Breast epithelium (tissue), 4 donors: ENCODE results near the gene C19orf12. TPM values are rescaled to one million over a fixed set of nuclear protein-coding genes. Genes with fewer than 3 reads are reported as not detected.

Experiments used
- DNase-seq, 2 donors: peaks; one replicate each; pipeline ENCODE4 v3.0.0-alpha.2; 2019; ENCODE audit warnings: low spot score in 2 of 2
- H3K27ac ChIP-seq, 2 donors: fragments of 200-600 bp; sonication (generic) in 1 of 2; one replicate each; pipeline ENCODE4 v1.5.1; 2016 to 2019; ENCODE audit warnings: mild to moderate bottlenecking in 1 of 2
- H3K27me3 ChIP-seq, 2 donors: fragments of 200-600 bp; sonication (generic) in 1 of 2; one replicate each; pipeline versions ENCODE4 v1.5.1 to v1.6.0; 2017 to 2019; ENCODE audit warnings: control low read depth in 1 of 2, mild to moderate bottlenecking in 1 of 2
- H3K36me3 ChIP-seq: fragments of 200-600 bp; one replicate; pipeline ENCODE4 v1.5.1; 2019
- H3K4me1 ChIP-seq, 2 donors: fragments of 200-600 bp; sonication (generic); one replicate each; pipeline ENCODE4 v1.5.1; 2016 to 2019; ENCODE audit warnings: control low read depth in 1 of 2
- H3K4me3 ChIP-seq, 3 donors: fragments of 200-600 bp; sonication (generic); 1 replicate in 2 of 3; 2 replicates in 1 of 3; pipeline ENCODE4 v1.5.1; 2016 to 2019; ENCODE audit warnings: mild to moderate bottlenecking in 3 of 3, moderate library complexity in 2 of 3
- H3K9me3 ChIP-seq, 2 donors: fragments of 200-600 bp; sonication (generic) in 1 of 2; one replicate each; pipeline ENCODE4 v1.5.1; 2016 to 2019; ENCODE audit warnings: control low read depth in 1 of 2
- POLR2A ChIP-seq: fragments of 450-650 bp; IDR thresholded peaks from one replicate; pipeline ENCODE4 v1.6.1; 2016; ENCODE audit warnings: antibody characterized with exemption, mild to moderate bottlenecking, moderate library complexity
- POLR2AphosphoS5 ChIP-seq, 3 donors: sonication (generic); formaldehyde crosslinking; IDR thresholded peaks; one replicate each; pipeline ENCODE4 v1.6.1; 2017; ENCODE audit warnings: antibody characterized with exemption in 3 of 3
- intact Hi-C: fragments of 100-400 bp; cut with DNase I; formaldehyde crosslinking; loops from one replicate; pipeline ENCODE4 v1.15.1; 2023; ENCODE audit warnings: low total_unique reads
- total RNA-seq, 3 donors: library from RNA; depleted of rRNA; stranded (reverse); fragments of >200 nt; gene quantifications; one replicate each; pipeline ENCODE4 v1.1.0, GENCODE V29; 2016
- TF ChIP-seq, protein P1 (sequence below), 3 donors: fragments of 450-650 bp; IDR thresholded peaks; one replicate each; pipeline ENCODE4 v1.5.1; 2016 to 2017; ENCODE audit warnings: antibody characterized with exemption in 3 of 3, mild to moderate bottlenecking in 3 of 3, moderate library complexity in 3 of 3

C19orf12 gene
- total RNA-seq, 3 donors from 2014 or later, result 42.7 to 230 (median 53.7) TPM

DNA sequence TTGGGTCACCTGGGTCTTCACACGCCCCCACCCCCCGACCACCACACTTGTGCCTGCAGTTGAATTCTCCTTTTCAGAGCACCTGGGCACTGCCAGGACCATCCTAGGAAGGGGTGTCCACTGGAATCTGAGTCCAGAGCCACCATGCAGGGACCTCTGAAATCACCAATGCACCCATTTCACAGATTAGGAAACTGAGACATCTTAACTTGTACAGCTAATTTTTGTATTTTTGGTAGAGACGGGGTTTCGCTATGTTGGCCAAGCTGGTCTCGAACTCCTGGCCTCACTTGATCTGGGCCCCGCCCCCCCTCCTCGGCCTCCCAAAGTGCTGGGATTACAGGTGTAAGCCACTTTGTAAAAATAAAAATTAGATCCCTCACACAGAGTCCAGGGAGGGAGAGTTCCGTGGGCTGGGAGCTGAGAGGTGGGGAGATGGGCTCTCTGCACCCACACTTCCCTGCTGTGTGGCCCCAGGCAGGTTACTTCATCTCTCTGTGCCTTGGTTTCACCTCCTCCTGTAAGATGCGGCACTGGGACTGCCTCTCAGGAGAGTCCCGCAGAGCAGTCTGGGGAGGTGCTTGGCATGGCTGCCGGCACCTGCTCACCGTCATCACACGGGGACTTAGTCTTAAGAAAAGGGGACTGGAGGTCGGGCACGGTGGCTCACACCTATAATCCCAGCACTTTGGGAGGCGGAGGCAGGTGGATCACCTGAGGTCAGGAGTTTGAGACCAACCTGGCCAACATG lies 45.9 kb upstream of the C19orf12 start:
- peaks cover 0 to 10% of the 10 kb centered on the region in 2 donors for H3K27me3 ChIP-seq
- intact Hi-C loops, result loop anchor here (2.0 to 10.0 kb wide), 2 partner anchors 42 to 114 kb away; no protein-coding TSS in a partner anchor
- H3K36me3 ChIP-seq, result no peaks in the 10 kb centered on the region
- no peak for DNase-seq
- H3K4me1 ChIP-seq, result no peaks in the 10 kb centered on the region
- TF ChIP-seq POLR2AphosphoS5 (IDR thresholded peaks at IDR 0.05) (no peak), POLR2A (no peak)
- TF ChIP-seq, protein P1, sequence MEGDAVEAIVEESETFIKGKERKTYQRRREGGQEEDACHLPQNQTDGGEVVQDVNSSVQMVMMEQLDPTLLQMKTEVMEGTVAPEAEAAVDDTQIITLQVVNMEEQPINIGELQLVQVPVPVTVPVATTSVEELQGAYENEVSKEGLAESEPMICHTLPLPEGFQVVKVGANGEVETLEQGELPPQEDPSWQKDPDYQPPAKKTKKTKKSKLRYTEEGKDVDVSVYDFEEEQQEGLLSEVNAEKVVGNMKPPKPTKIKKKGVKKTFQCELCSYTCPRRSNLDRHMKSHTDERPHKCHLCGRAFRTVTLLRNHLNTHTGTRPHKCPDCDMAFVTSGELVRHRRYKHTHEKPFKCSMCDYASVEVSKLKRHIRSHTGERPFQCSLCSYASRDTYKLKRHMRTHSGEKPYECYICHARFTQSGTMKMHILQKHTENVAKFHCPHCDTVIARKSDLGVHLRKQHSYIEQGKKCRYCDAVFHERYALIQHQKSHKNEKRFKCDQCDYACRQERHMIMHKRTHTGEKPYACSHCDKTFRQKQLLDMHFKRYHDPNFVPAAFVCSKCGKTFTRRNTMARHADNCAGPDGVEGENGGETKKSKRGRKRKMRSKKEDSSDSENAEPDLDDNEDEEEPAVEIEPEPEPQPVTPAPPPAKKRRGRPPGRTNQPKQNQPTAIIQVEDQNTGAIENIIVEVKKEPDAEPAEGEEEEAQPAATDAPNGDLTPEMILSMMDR (IDR thresholded peaks at IDR 0.05), result no peak
- H3K27ac ChIP-seq, result no peak overlapping the region
- no peaks in the 10 kb centered on the region for H3K9me3 ChIP-seq
- H3K4me3 ChIP-seq, result no peak overlapping the region

DNA sequence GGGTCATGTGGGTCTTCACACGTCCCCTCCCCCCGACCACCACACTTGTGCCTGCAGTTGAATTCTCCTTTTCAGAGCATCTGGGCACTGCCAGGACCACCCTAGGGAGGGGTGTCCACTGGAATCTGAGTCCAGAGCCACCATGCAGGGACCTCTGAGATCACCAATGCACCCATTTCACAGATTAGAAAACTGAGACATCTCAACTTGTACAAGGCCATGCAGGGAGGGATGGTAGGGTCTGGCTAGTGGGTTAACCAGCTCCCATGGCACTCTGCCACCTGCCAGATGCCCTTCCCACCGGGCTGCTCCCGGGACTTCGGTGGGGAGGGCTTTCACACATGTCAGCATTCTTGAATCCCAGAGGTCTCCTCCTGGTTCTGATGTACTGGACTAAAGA lies 44.3 kb upstream of the C19orf12 start:
- H3K27me3 ChIP-seq, result peaks cover 0 to 15% of the 10 kb centered on the region in 2 donors
- TF ChIP-seq, protein P1 (IDR thresholded peaks at IDR 0.05), result no peak
- no peak for TF ChIP-seq POLR2AphosphoS5 (IDR thresholded peaks at IDR 0.05)
- no peak for TF ChIP-seq POLR2A
- no peak for DNase-seq
- intact Hi-C loops, result no loop called here
- H3K4me3 ChIP-seq, result no peak overlapping the region
- no peak overlapping the region for H3K27ac ChIP-seq
- H3K9me3 ChIP-seq, result no peaks in the 10 kb centered on the region
- no peaks in the 10 kb centered on the region for H3K36me3 ChIP-seq
- no peaks in the 10 kb centered on the region for H3K4me1 ChIP-seq

DNA sequence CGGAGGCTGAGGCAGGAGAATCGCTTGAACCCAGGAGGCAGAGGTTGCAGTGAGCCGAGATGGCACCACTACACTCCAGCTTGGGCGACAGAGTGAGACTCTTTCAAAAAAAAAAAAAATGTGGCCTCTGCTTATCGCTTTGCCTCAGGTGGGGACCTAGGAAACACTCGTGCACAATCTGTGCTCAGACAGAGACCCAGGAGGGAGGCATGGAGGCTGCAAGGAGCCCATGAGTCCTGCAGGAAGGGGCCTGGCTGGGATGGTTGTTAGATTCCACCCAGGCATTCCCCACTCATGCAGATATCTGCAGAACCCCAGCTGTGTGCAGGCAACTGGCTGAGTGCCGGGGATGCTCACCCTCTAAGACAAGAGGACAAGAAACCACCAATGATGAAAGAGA lies 43.8 kb upstream of the C19orf12 start:
- Histone ChIP-seq H3K4me3 (no peak overlapping the region), H3K36me3 (no peaks in the 10 kb centered on the region), H3K9me3 (no peaks in the 10 kb centered on the region), H3K27ac (no peak overlapping the region), H3K27me3 (peaks cover 0 to 19% of the 10 kb centered on the region in 2 donors), H3K4me1 (no peaks in the 10 kb centered on the region)
- no peak for DNase-seq
- no peak for TF ChIP-seq POLR2AphosphoS5 (IDR thresholded peaks at IDR 0.05)
- TF ChIP-seq POLR2A, result no peak
- TF ChIP-seq, protein P1 (IDR thresholded peaks at IDR 0.05), result no peak
- intact Hi-C loops, result no loop called here

DNA sequence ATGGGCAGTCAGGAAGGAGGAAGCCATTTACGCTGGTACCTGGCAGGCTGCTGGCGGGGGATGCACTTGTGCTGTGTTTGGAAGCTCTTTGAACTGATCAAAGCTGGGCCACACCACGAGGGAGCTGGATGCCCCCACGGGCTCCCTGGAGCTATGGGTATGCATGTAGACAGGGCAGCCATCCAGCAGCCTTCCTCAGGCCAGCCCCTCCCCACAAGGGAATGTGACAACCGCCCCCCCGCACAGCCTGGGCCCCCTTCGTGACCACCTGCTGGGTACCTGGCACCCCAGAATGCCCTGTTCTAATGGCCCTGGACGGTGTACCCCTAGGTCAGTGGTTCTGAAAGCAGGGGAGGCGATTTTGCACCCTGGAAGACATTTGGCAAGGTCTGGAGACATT lies 42.5 kb upstream of the C19orf12 start:
- DNase-seq, result no peak
- TF ChIP-seq, protein P1 (IDR thresholded peaks at IDR 0.05), result no peak
- TF ChIP-seq POLR2AphosphoS5 (IDR thresholded peaks at IDR 0.05) (no peak), POLR2A (no peak)
- no peak overlapping the region for H3K27ac ChIP-seq
- no peaks in the 10 kb centered on the region for H3K36me3 ChIP-seq
- intact Hi-C loops, result no loop called here
- no peak overlapping the region for H3K4me3 ChIP-seq
- H3K9me3 ChIP-seq, result no peaks in the 10 kb centered on the region
- no peaks in the 10 kb centered on the region for H3K4me1 ChIP-seq
- peaks cover 0 to 32% of the 10 kb centered on the region in 2 donors for H3K27me3 ChIP-seq

DNA sequence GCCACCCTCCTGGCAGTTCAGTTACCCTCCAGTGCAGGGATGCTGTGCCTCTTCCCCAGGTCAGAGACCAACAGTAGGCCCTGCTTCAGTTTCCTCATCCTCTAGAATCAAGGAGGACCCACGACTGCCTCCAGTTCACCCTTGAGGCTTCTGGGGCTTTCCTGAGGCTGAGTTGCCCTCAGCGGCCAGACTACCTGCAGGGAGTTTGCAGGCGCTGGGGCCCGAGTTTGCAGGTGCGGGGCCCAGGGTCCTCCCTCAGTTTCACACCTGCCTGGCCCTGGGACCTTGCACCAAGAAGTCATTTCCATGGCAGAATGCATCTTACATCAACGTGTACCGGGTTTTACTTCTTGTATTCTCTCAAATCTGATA lies 38.9 kb upstream of the C19orf12 start:
- Histone ChIP-seq H3K36me3 (no peaks in the 10 kb centered on the region), H3K4me1 (no peaks in the 10 kb centered on the region), H3K9me3 (no peaks in the 10 kb centered on the region), H3K27ac (no peak overlapping the region), H3K4me3 (no peak overlapping the region), H3K27me3 (peaks cover 0 to 30% of the 10 kb centered on the region in 2 donors)
- DNase-seq, result no peak
- TF ChIP-seq POLR2AphosphoS5 (IDR thresholded peaks at IDR 0.05), result no peak
- TF ChIP-seq POLR2A, result no peak
- TF ChIP-seq, protein P1 (IDR thresholded peaks at IDR 0.05), result no peak
- intact Hi-C loops, result no loop called here
